K562 (cell line): ENCODE measurements around the gene SLC4A9. TPM values are rescaled to one million over a fixed set of nuclear protein-coding genes. Genes with fewer than 3 reads are reported as not detected.
A peak's percentile ranks its signal among the peaks of the same experiment; 100 is the strongest.

Source experiments
- ATF7 ChIP-seq: fragments of 450-650 bp; IDR thresholded peaks from 2 replicates; pipeline ENCODE4 v1.7.1; 2014; ENCODE audit warnings: mild to moderate bottlenecking, moderate library complexity
- BMI1 ChIP-seq: fragments of 150-350 bp; IDR thresholded peaks from 2 replicates; pipeline ENCODE4 v1.6.1; 2014; ENCODE audit warnings: low read length
- BRF1 ChIP-seq: IDR thresholded peaks from 3 replicates; pipeline ENCODE4 v1.6.1; 2011; ENCODE audit warnings: borderline replicate concordance, mild to moderate bottlenecking; ENCODE audit not compliant: insufficient read length; ENCODE audit errors: extremely low read depth
- CBFA2T2 ChIP-seq: fragments of 450-650 bp; conservative IDR thresholded peaks from 2 replicates; pipeline ENCODE4 v1.6.1; 2017; ENCODE audit warnings: mild to moderate bottlenecking
- HDGF ChIP-seq: fragments of 450-650 bp; IDR thresholded peaks from 2 replicates; pipeline ENCODE4 v1.6.1; 2016
- HEY1 ChIP-seq: fragments of 250-450 bp; sonication (Bioruptor Pico); IDR thresholded peaks from 2 replicates; pipeline ENCODE4 v1.5.0; 2020; ENCODE audit warnings: mild to moderate bottlenecking, moderate library complexity, borderline replicate concordance
- MBD2 ChIP-seq: sonication (generic); IDR thresholded peaks from 2 replicates; pipeline ENCODE4 v1.6.1; 2016; ENCODE audit warnings: low read depth, borderline replicate concordance
- MECOM ChIP-seq: fragments of 250-450 bp; sonication (Bioruptor Pico); IDR thresholded peaks from 2 replicates; pipeline ENCODE4 v1.8.0; 2022; ENCODE audit warnings: inconsistent platforms
- MGA ChIP-seq: fragments of 450-650 bp; IDR thresholded peaks from 2 replicates; pipeline ENCODE4 v1.6.1; 2016; ENCODE audit warnings: mild to moderate bottlenecking, moderate library complexity
- PHF8 ChIP-seq: fragments of 200-600 bp; sonication (generic); IDR thresholded peaks from 2 replicates; pipeline ENCODE4 v1.6.1; 2012; ENCODE audit warnings: mixed run types, mild to moderate bottlenecking, inconsistent platforms, low read length, moderate library complexity, borderline replicate concordance
- TEAD4 ChIP-seq, 2 experiments: sonication (generic) in 1 of 2; formaldehyde crosslinking in 1 of 2; IDR thresholded peaks; 2 replicates each; pipeline versions ENCODE4 v1.6.1 to v1.8.0; 2012 to 2022; ENCODE audit warnings: borderline replicate concordance in 1 of 2, inconsistent platforms in 1 of 2, low read length in 1 of 2, mild to moderate bottlenecking in 1 of 2, missing genetic modification reagents in 1 of 2
- THRAP3 ChIP-seq: fragments of 450-650 bp; IDR thresholded peaks from 2 replicates; pipeline ENCODE4 v1.6.1; 2016; ENCODE audit warnings: mild to moderate bottlenecking, inconsistent platforms, borderline replicate concordance
- ZNF133 ChIP-seq: fragments of 250-450 bp; sonication (Bioruptor Pico); IDR thresholded peaks from 2 replicates; pipeline ENCODE4 v1.4.0; 2020; ENCODE audit warnings: mild to moderate bottlenecking
- ZNF561 ChIP-seq: fragments of 450-650 bp; formaldehyde crosslinking; conservative IDR thresholded peaks from 2 replicates; pipeline ENCODE4 v1.4.0; 2020; ENCODE audit warnings: mild to moderate bottlenecking, moderate library complexity
- polyA plus RNA-seq, 8 experiments: library from polyadenylated mRNA; depleted of rRNA in 4 of 8; stranded (reverse) in 5 of 8; unstranded in 3 of 8; fragments of >200 nt; fragmentation: Nextera tagmentation in 2 of 8; fragmentation: Illumina TruSeq in 1 of 8; extraction: Ambion mirVana in 2 of 8; extraction: Trizol in 1 of 8; gene quantifications; 2 replicates each; pipeline versions ENCODE4 v1.2.1 to v1.2.3, GENCODE V29; 2011 to 2014; ENCODE audit warnings: inconsistent platforms in 1 of 8, missing spikeins in 1 of 8
- total RNA-seq, 7 experiments: library from RNA; depleted of rRNA in 6 of 7; stranded (reverse); fragments of >200 nt in 6 of 7; fragmentation: Illumina TruSeq in 2 of 7; extraction: Trizol in 2 of 7; gene quantifications; 2 replicates each; pipeline versions ENCODE4 v1.2.1 to v1.2.3, GENCODE V29; 2011 to 2021; ENCODE audit warnings: low replicate concordance in 1 of 7
- TF ChIP-seq, protein P1 (sequence below), 2 experiments: fragments of 250-450 bp in 1 of 2; fragments of 450-650 bp in 1 of 2; sonication (Bioruptor Pico) in 1 of 2; IDR thresholded peaks; 2 replicates each; pipeline versions ENCODE4 v1.6.1 to v1.8.0; 2016 to 2021; ENCODE audit warnings: mild to moderate bottlenecking in 2 of 2, moderate library complexity in 2 of 2, missing compliant biosample characterization in 1 of 2, missing genetic modification characterization in 1 of 2

Gene SLC4A9
- total and polyA plus RNA-seq, 9 of the 15 experiments (the other 6 are each of a cell fraction or from before 2014, with no cell fraction given) = 0.05 to 0.13 TPM; not detected in 7

GRCh38 chr5:140401362-140402257, 41.6 kb downstream of the SLC4A9 start, which contains the start of gene ANKHD1 (continued):
- TF ChIP-seq MGA = no peak
- 0 out of 2 replicates have a peak, but pooled peaks have one; percentile 34 for TF ChIP-seq ZNF561 (CRISPR knock-in tag)
- TF ChIP-seq BMI1 = no peak
- peak; percentile 95 for TF ChIP-seq ATF7
- TF ChIP-seq, protein P1, sequence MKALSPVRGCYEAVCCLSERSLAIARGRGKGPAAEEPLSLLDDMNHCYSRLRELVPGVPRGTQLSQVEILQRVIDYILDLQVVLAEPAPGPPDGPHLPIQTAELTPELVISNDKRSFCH (CRISPR knock-in tag; IDR thresholded peaks at IDR 0.05) = no peak
- TF ChIP-seq, protein P1 (tag; IDR thresholded peaks at IDR 0.05) = peak; percentile 73
- no peak for TF ChIP-seq BRF1
- TF ChIP-seq CBFA2T2 = peak; percentile 42
- TF ChIP-seq PHF8 = peak; percentile 81; the same call in 1 of the 2 replicates
- TF ChIP-seq MECOM (CRISPR knock-in tag) = no peak
- no peak for TF ChIP-seq TEAD4 (IDR thresholded peaks at IDR 0.05; ENCODE audit: low read length)
- 0 out of 2 replicates have a peak, but pooled peaks have one; percentile 23 for TF ChIP-seq TEAD4 (CRISPR knock-in tag; IDR thresholded peaks at IDR 0.05; ENCODE audit: borderline replicate concordance)
- no peak for TF ChIP-seq THRAP3
- no peak for TF ChIP-seq HEY1
- no peak for TF ChIP-seq HDGF
- 0 out of 2 replicates have a peak, but pooled peaks have one; percentile 18 for TF ChIP-seq ZNF133 (CRISPR knock-in tag)
- TF ChIP-seq MBD2 = peak; percentile 99
